HG03039 (cell line): ENCODE data around the gene PNP.
A peak's percentile ranks its signal among the peaks of the same experiment; 100 is the strongest.
"Not testable (repeated sequence)": the region's sequence is repeated elsewhere in the genome, so short reads cannot be mapped to it uniquely, and the experiment has no call there.

Experiments used
- ATAC-seq: cut with Tn5 transposase; IDR thresholded peaks from one replicate; pipeline ENCODE4 v1.9.1; 2021; ENCODE audit warnings: mild to moderate bottlenecking, moderate library complexity; ENCODE audit not compliant: unreplicated experiment

Gene PNP

GRCh38 chr14:20469242-20469889 is at the start of gene PNP:
Gene PNP (plus strand): TSS chr14:20469406. CDS start chr14:20469525, 119 bp downstream.
- peak; percentile 95 for ATAC-seq

DNA sequence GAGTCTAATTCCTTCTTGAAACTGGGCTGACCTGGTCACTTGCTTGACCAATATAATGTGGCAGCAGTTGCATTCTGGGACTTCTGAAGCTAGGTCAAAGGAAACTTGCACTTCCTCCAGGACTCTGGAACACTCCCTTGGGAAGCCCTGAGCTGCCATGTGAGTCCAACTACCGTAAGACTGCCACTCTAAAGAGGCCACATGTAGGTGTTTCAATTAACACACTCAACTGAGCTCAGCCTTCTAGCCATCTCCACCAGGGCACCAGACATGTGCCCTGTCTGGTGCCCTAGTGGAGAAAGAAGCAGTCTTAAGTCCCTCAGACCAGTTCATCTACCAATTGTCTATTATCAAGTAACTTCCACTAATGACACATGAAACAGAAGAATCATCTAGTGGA is 49.8 kb upstream of the PNP start:
- no peak for ATAC-seq

GRCh38 chr14:20421267-20421666 is 47.9 kb upstream of the PNP start:
- ATAC-seq = no peak

DNA sequence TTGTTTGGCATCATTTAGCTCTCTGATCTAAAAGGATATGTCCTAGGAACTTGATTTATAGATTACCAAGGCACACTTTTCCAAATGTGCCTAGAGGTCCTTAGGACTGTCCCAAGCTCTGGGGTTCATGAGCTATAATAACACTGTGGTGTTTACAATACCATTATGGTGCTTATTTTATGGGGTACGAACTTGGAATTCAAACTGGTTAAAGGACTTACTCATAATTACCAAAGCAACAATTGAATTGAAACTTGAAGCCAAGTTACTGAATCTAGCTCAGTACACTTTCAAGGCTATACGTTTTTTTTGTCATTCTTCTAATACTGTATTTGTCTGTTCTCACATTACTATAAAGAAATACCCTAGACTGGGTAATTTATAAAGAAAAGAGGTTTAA is 46.3 kb upstream of the PNP start:
- ATAC-seq = no peak

GRCh38 chr14:20424851-20425250 is 44.4 kb upstream of the PNP start:
- no peak for ATAC-seq

GRCh38 chr14:20427231-20428009 is 41.8 kb upstream of the PNP start:
- peak; percentile 60 for ATAC-seq

GRCh38 chr14:20428010-20428365 is 41.2 kb upstream of the PNP start:
- peak; percentile 30 for ATAC-seq

GRCh38 chr14:20428802-20429201 is 40.4 kb upstream of the PNP start:
- ATAC-seq = no peak

DNA sequence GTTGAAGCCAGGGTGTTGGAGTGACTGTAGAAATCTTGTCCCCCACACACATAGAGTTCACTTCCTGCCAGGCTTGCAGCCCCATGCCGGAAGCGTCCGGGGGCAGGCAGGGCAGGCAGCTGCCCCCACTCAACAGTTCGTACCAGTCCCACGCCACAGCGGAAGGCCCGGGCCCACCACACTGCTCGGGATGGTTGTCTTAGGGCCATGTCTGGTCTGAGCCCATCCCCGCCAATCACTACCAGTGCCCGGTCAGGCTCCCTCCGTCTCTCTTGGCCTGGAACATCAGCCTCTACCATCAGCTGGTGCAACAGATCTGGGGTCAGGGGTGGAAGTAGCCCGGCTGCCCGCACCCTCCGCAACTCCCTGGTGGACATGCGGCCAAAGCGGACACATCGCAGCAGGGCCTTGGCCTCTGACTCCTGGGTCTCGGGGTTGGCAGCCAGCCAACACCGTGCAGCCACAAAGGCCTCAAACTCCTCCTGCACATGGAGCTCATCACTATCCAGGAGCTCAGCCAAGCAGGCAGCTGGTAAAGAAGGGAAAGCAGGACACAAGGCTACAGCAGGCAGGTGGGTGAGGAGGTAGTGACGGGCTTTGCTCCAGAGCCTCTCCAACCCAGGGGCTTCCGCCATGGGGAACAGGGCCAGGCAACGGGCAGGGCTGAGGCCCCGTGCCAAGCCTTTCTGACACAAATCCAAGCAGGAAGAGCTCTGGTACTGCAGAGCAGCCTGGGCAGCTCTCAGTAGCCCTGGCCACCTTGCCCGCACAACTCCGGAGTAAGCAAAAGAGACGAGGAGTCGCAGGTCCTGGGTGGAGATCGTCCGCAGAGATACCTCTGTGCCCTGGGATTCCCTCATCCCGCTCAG is 39.2 kb upstream of the PNP start:
- ATAC-seq = no peak

DNA sequence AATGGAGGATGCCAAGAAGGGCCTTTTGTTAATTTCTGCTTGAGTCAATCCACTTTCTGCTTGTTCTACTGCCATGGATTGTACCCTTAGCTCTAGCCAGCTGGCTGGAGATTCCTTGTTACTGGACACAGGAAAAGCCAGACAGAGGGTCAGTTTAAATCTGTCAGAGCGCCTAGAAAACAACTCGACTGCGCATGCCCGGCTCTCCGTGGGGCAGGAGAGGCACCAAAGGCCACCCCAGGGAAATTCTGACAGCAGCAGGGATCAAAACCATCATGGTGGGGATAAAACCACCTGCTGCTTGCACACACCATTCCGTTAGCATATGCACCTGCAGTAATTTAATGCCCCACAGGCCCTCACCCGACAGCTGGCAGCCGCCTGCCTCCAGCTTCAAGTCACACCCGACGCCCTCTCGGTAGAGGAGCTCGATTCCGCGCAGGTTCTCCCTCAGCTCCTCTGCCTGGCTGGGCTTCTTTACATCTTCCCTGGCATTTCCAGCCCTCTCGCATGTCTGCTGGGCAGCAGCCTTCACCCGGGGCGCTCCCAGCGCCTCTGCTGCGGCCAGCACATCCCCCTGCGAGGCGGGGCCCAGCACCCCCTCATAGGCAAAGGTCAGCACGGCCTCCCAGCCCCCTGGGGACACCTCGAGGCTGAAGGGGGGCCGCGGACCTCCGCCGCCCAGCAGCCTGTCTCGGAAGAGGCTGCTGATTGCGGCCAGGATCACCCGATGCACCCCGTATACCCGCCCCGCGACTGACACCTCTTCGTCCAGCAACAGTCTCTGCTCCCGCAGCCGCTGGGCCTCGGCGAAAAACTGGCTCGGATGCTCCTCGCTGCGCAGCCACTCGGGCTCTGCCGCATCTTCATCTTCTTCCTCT is 34.3 kb upstream of the PNP start:
- no peak for ATAC-seq

- no peak for ATAC-seq
These were observed 33.4 kb upstream of the PNP start, which contains the start of gene KLHL33 for GRCh38 chr14:20435582-20436362. Gene KLHL33 (minus strand): TSS chr14:20436166. CDS start chr14:20435811, 355 bp downstream.

- ATAC-seq = no peak
These were observed 32.8 kb upstream of the PNP start for GRCh38 chr14:20436363-20436755.

GRCh38 chr14:20438664-20439063 is 30.5 kb upstream of the PNP start:
- ATAC-seq = no peak

DNA sequence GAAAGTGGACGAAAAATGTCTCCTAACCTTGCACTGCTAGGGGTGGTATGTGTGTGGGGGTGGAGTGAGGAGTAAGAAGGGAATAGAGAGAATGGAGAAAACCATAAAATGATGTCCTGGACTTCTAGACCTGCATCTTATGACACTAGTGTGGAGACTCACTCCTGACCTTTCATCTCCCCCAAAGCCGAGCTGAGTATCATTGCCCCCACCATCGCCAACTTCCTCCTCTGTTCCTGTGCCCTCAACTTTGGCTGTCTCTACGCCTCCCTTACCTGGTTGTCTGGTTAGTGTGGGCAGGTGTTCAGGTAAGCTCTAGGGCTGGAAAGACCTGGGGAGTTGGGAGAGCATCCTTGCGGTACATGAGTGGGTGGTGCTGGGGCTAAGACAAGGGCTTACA is 28.7 kb upstream of the PNP start:
- no peak for ATAC-seq

DNA sequence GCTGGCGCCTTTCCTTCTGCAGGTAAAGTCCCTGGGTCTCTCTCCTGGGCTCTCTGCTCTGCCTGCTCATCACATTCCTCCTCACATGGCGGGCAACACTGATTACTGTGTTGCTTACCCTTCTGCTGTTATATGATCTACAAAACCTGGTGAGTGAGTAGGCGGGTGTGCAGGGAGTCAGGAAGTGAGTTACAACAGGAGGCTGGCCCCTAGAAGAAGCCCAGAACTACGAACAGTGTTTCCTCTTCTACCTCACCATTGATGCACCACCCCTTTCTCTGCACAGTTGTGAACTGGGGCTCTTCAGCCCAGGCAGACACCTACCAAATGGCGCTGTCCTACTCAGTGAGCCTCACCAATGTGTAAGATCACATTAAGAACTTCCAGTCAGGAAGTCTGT is 28.3 kb upstream of the PNP start:
- ATAC-seq = no peak

DNA sequence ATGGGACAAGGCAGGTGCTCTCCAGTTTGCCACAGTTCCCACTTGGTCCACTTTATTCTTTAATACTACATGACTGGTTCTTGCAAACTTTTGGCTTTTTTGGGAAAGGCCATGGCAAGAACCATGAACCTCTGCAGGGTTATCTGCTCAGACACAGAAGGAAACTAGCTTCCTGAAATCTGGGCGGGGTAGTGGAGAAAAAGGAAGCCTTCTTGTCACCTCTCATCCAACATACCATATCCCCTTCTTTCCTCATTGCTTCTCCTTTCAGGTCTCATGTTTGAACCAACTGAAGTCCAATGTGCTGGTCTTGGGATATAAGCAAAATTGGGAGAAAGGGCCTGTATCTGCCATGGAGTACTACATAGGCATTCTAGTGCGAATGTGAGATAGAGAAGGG is 27.7 kb upstream of the PNP start:
- ATAC-seq = no peak

DNA sequence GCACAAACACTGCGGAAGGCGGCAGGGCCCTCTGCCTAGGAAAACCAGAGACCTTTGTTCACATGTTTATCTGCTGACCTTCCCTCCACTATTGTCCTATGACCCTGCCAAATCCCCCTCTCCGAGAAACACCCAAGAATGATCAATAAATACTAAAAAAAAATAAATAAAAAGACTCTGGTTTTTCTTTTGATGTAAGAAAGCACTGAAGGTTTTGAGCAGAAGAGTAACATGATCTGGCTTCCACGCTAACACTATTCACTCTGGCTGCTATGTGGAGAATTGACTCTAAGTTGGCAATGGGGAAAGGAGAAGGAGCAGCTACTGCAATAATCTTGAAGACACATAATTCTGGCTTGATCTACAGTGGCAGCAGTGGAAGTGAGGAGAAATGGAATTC is 25.6 kb upstream of the PNP start:
- ATAC-seq = not testable (repeated sequence)

- ATAC-seq = no peak
These were observed 22.3 kb upstream of the PNP start for GRCh38 chr14:20446889-20447288.

- not testable (repeated sequence) for ATAC-seq
These were observed 16.4 kb upstream of the PNP start for GRCh38 chr14:20452831-20453230.
